Measurements from ENCODE around the gene ZNF827. TPM values are rescaled to one million over a fixed set of nuclear protein-coding genes. Genes with fewer than 3 reads are reported as not detected.

Gene ZNF827
- total RNA-seq, 1 donor from 2014 or later = 9.4 TPM

Small RNAs within 50 kb of the gene (small RNA-seq; reads per million reads assigned to genes)
- gene RF00019 = not detected

Other genes starting within 250 kb of the ZNF827 start
- gene LSM6, start 236.9 kb upstream of the ZNF827 start, total RNA-seq = 14.6 TPM

Measured in skeletal muscle tissue (tissue), 2 donors.